ENCODE measurements around the gene LRGUK. TPM values are rescaled to one million over a fixed set of nuclear protein-coding genes. Genes with fewer than 3 reads are reported as not detected.

LRGUK gene
- total RNA-seq, 1 experiment from 2014 or later: 1.9 TPM

DNA sequence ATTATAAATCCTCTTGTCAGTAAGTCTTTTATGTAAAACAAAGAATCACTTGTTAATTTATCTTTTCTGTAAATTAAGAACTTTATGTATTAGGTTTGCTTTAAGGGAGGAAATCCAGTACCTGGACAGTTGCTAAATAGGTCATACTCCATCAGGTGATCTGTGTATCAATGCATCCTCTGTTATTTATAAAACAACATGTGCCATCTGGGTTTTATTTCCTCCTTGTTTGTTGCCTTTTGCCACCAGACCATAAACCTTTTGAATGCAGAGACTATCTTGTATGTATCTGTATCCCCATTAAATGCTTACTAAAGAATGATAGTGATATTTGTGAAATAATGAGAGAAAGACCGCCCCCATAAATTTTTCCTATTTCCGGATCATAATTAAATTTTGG, 119.6 kb downstream of the LRGUK start:
- Histone ChIP-seq H3K4me1 (ENCODE audit: low read length) (no peaks in the 10 kb centered on the region), H3K9ac (ENCODE audit: low read length) (no peak overlapping the region), H3K9me3 (ENCODE audit: low read length) (no peaks in the 10 kb centered on the region), H4K20me1 (ENCODE audit: insufficient read depth, low read depth, low read length) (no peaks in the 10 kb centered on the region), H2AFZ (ENCODE audit: low read length) (no peak overlapping the region), H3K4me3 (ENCODE audit: low read length) (no peak overlapping the region), H3K36me3 (ENCODE audit: insufficient read depth, low read length) (no peaks in the 10 kb centered on the region), H3K4me2 (ENCODE audit: low read depth, low read length, poor library complexity, severe bottlenecking) (no peak overlapping the region), H3K27me3 (ENCODE audit: low read length) (no peaks in the 10 kb centered on the region), H3K9me2 (replicated peaks; ENCODE audit: insufficient read depth, low read length) (no peaks in the 10 kb centered on the region), H3K79me2 (ENCODE audit: low read length) (no peaks in the 10 kb centered on the region), H3K27ac (ENCODE audit: low read length) (no peak overlapping the region)
- no peak for DNase-seq

DNA sequence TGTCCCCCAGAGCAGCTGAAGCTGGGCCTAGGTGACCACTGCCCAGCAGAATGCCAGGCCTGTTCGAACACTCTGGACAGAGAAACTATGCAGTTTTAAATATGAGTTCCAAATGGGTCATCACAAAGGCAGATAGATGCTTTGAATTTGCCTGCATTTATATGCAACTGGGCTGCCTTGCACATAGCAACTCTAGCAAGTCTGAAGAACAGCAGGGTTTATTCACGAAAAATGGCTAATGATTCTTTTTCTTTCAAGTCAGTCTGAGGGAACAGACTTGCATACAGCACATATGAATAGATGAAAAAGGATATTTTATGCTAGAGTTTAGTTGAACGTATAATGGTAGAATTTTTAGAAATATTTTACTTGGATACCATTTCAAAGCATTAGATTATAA, 121.1 kb downstream of the LRGUK start:
- Histone ChIP-seq H3K9me3 (ENCODE audit: low read length) (no peaks in the 10 kb centered on the region), H3K27ac (ENCODE audit: low read length) (no peak overlapping the region), H3K36me3 (ENCODE audit: insufficient read depth, low read length) (no peaks in the 10 kb centered on the region), H3K4me1 (ENCODE audit: low read length) (no peaks in the 10 kb centered on the region), H2AFZ (ENCODE audit: low read length) (no peak overlapping the region), H3K27me3 (ENCODE audit: low read length) (no peaks in the 10 kb centered on the region), H3K9ac (ENCODE audit: low read length) (no peak overlapping the region), H3K4me3 (ENCODE audit: low read length) (no peak overlapping the region), H4K20me1 (ENCODE audit: insufficient read depth, low read depth, low read length) (no peaks in the 10 kb centered on the region), H3K4me2 (ENCODE audit: low read depth, low read length, poor library complexity, severe bottlenecking) (no peak overlapping the region), H3K79me2 (ENCODE audit: low read length) (no peaks in the 10 kb centered on the region), H3K9me2 (replicated peaks; ENCODE audit: insufficient read depth, low read length) (no peaks in the 10 kb centered on the region)
- DNase-seq: no peak

DNA sequence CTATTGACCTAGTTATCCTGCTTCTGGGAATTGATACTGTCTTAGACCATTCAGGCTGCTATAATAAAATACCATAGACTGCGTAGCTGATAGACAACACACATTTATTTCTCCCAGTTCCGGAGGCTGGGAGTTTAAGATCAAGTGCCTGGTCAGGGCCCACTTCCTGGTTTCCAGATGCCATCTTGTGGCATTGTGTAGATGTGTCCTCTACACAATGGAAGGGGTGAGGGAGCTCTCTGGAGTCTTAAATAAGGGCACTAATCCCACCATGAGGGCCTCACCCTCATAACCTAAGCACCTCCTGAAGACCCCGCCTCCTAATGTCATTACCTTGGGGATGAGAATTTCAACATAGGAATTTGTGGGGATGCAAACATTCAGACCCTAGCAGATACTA, 127.2 kb downstream of the LRGUK start:
- H3K79me2 ChIP-seq (ENCODE audit: low read length): no peaks in the 10 kb centered on the region
- no peak overlapping the region for H3K4me2 ChIP-seq (ENCODE audit: low read depth, low read length, poor library complexity, severe bottlenecking)
- no peak for DNase-seq
- no peaks in the 10 kb centered on the region for H3K4me1 ChIP-seq (ENCODE audit: low read length)
- H3K9me3 ChIP-seq (ENCODE audit: low read length): no peaks in the 10 kb centered on the region
- no peak overlapping the region for H3K9ac ChIP-seq (ENCODE audit: low read length)
- no peak overlapping the region for H3K27ac ChIP-seq (ENCODE audit: low read length)
- H3K27me3 ChIP-seq (ENCODE audit: low read length): no peaks in the 10 kb centered on the region
- H2AFZ ChIP-seq (ENCODE audit: low read length): no peak overlapping the region
- H3K36me3 ChIP-seq (ENCODE audit: insufficient read depth, low read length): no peaks in the 10 kb centered on the region
- H3K9me2 ChIP-seq (replicated peaks; ENCODE audit: insufficient read depth, low read length): no peaks in the 10 kb centered on the region
- H4K20me1 ChIP-seq (ENCODE audit: insufficient read depth, low read depth, low read length): no peaks in the 10 kb centered on the region
- H3K4me3 ChIP-seq (ENCODE audit: low read length): no peak overlapping the region

DNA sequence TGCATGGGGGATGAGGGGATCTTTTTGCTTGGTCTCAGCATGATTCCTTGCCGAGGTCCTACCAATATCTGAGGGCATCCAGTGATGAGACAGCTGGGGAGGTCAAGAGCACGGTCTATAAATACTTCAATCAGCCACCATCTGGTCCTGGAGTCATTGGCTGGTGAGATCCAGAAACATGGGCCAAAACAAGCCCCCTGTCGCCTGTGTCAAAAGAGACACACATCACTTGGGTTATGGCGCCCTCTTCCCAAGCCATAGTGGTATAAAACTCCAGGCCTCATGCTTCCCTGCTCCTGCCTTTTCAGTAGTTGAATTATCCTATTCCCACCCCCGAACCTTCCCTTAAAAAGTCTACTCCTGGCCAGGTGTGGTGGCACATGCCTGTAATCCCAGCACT, 128.7 kb downstream of the LRGUK start:
- Histone ChIP-seq H3K9ac (ENCODE audit: low read length) (no peak overlapping the region), H2AFZ (ENCODE audit: low read length) (no peak overlapping the region), H3K9me3 (ENCODE audit: low read length) (no peaks in the 10 kb centered on the region)

DNA sequence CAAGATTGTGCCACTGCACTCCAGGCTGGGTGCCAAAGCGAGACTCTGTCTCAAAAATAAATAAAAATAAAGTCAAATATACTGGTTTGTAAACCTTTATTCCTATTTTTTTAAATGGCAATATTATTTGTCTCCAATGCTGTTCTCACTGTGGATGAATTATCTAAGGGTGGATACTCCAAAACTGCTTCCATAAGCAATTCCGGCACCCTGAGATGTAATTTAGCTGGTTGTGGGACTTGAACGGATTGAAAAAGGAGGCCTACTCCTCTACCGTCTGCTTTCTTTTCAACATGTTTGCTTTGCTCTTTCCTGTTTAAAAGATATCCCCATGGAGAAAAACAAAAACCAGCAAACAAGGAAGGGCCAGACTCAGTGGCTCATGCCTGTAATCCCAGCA, 135.2 kb downstream of the LRGUK start:
- Histone ChIP-seq H3K9me3 (ENCODE audit: low read length) (no peaks in the 10 kb centered on the region), H3K27me3 (ENCODE audit: low read length) (no peaks in the 10 kb centered on the region), H3K9me2 (replicated peaks; ENCODE audit: insufficient read depth, low read length) (no peaks in the 10 kb centered on the region), H3K27ac (ENCODE audit: low read length) (no peak overlapping the region), H2AFZ (ENCODE audit: low read length) (no peak overlapping the region), H3K4me3 (ENCODE audit: low read length) (no peak overlapping the region), H3K36me3 (ENCODE audit: insufficient read depth, low read length) (no peaks in the 10 kb centered on the region), H3K79me2 (ENCODE audit: low read length) (no peaks in the 10 kb centered on the region), H4K20me1 (ENCODE audit: insufficient read depth, low read depth, low read length) (no peaks in the 10 kb centered on the region), H3K9ac (ENCODE audit: low read length) (no peak overlapping the region), H3K4me1 (ENCODE audit: low read length) (no peaks in the 10 kb centered on the region), H3K4me2 (ENCODE audit: low read depth, low read length, poor library complexity, severe bottlenecking) (no peak overlapping the region)
- no peak for DNase-seq

More for the DNA sequence above, 128.7 kb downstream of the LRGUK start:
- Histone ChIP-seq H3K9me2 (replicated peaks; ENCODE audit: insufficient read depth, low read length) (no peaks in the 10 kb centered on the region), H3K79me2 (ENCODE audit: low read length) (no peaks in the 10 kb centered on the region), H3K4me1 (ENCODE audit: low read length) (no peaks in the 10 kb centered on the region), H4K20me1 (ENCODE audit: insufficient read depth, low read depth, low read length) (no peaks in the 10 kb centered on the region), H3K36me3 (ENCODE audit: insufficient read depth, low read length) (no peaks in the 10 kb centered on the region), H3K4me3 (ENCODE audit: low read length) (no peak overlapping the region), H3K4me2 (ENCODE audit: low read depth, low read length, poor library complexity, severe bottlenecking) (no peak overlapping the region), H3K27me3 (ENCODE audit: low read length) (no peaks in the 10 kb centered on the region), H3K27ac (ENCODE audit: low read length) (no peak overlapping the region)
- DNase-seq: no peak

DNA sequence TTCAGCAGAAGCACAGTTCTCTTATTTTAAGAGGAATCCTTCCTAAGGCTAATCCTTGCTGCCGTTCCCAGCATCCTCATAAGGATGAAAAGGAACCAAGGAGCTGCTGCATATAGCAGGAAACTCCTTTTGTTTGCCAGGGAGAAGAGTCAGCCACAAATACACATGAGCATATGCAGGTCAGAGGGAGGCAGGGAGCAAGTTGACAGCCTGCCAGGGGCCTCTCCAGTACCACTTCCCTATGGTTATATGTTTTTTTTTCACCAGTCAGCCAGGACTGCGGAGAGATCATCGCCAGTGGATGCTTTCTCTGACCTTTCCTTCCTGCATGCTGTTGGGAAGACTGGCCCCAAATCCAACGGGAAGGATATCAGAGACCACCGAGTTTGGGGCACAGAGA, 149.8 kb downstream of the LRGUK start:
- Histone ChIP-seq H3K4me3 (ENCODE audit: low read length) (no peak overlapping the region), H3K4me2 (ENCODE audit: low read depth, low read length, poor library complexity, severe bottlenecking) (no peak overlapping the region), H3K4me1 (ENCODE audit: low read length) (no peaks in the 10 kb centered on the region), H4K20me1 (ENCODE audit: insufficient read depth, low read depth, low read length) (no peaks in the 10 kb centered on the region), H2AFZ (ENCODE audit: low read length) (no peak overlapping the region), H3K9me3 (ENCODE audit: low read length) (no peaks in the 10 kb centered on the region), H3K27ac (ENCODE audit: low read length) (no peak overlapping the region), H3K36me3 (ENCODE audit: insufficient read depth, low read length) (no peaks in the 10 kb centered on the region), H3K27me3 (ENCODE audit: low read length) (no peaks in the 10 kb centered on the region), H3K79me2 (ENCODE audit: low read length) (no peaks in the 10 kb centered on the region), H3K9ac (ENCODE audit: low read length) (no peak overlapping the region), H3K9me2 (replicated peaks; ENCODE audit: insufficient read depth, low read length) (no peaks in the 10 kb centered on the region)
- DNase-seq: no peak

DNA sequence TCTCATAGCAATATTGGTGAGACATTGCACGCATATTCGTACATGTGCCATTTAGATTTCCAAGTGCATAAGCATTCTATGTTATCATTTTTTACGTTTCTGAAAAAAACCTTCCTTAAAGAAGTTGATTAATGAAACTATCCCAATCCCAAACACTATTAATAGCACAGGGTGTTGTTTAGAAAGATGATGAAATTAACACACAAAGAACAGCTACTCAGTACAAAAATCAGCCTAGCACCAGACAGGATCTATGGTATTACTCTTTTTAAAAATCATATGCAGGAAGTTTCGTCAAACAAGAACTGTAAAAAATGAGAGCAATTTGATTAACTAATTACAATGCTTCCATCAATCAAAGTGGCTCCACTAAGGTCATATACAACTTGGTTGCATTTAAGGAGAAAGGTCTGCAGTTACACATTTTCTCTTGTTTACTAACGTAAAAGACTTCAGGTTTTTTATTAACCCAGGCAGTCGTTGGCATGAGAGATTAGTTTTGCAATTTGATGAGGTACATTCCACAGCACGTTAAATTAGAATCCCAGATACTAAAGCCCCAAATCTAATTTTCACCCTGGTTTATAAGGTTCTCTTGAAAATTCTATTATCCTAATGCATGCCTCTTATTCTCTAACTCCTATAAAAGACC, 151.5 kb downstream of the LRGUK start:
- Histone ChIP-seq H3K79me2 (ENCODE audit: low read length) (no peaks in the 10 kb centered on the region), H3K27me3 (ENCODE audit: low read length) (no peaks in the 10 kb centered on the region), H3K9me2 (replicated peaks; ENCODE audit: insufficient read depth, low read length) (no peaks in the 10 kb centered on the region), H3K9me3 (ENCODE audit: low read length) (no peaks in the 10 kb centered on the region), H4K20me1 (ENCODE audit: insufficient read depth, low read depth, low read length) (no peaks in the 10 kb centered on the region), H3K36me3 (ENCODE audit: insufficient read depth, low read length) (no peaks in the 10 kb centered on the region), H3K4me2 (ENCODE audit: low read depth, low read length, poor library complexity, severe bottlenecking) (no peak overlapping the region), H3K4me3 (ENCODE audit: low read length) (no peak overlapping the region), H3K4me1 (ENCODE audit: low read length) (no peaks in the 10 kb centered on the region), H3K27ac (ENCODE audit: low read length) (no peak overlapping the region), H2AFZ (ENCODE audit: low read length) (no peak overlapping the region), H3K9ac (ENCODE audit: low read length) (no peak overlapping the region)
- no peak for DNase-seq

DNA sequence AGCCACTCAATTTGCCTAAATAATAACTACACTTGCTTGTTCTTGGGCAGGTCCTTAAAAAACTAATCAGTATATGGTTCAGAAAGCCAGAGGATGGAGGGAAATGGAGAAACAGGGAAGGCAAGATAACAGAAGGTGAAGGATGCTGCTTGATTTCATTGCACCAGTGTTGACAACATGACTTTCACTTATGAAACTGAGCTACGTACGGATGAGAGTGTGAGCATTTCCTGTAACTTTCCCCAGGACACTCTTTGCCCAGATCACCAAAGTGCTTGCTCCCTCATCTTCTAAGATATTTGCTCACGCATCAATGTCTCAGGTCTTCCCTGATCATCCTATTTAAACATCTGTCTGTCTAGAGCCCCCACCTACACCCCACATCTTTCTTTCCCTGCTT, 152.2 kb downstream of the LRGUK start:
- H3K4me1 ChIP-seq (ENCODE audit: low read length): no peaks in the 10 kb centered on the region
- H3K27ac ChIP-seq (ENCODE audit: low read length): no peak overlapping the region
- H3K36me3 ChIP-seq (ENCODE audit: insufficient read depth, low read length): no peaks in the 10 kb centered on the region

DNA sequence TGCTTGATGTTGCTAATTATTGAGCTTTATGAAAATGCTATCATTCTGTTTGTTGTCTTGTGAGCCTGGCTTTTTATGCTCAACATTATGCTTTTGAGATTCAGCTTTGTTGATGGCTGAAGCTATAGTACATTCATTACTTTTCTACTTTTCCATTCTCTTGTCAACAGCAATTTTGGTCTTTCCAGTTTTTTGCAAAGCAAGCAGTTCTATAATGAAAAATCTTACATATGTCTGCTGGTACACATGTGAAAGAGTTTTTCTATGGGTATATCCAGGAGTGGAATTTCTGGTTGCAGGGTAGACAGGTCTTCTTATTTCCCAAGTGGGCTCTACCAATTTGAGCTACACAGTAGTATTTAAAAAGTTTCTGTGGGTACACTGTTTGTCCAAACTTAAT, 152.8 kb downstream of the LRGUK start:
- Histone ChIP-seq H3K9ac (ENCODE audit: low read length) (no peak overlapping the region), H3K36me3 (ENCODE audit: insufficient read depth, low read length) (no peaks in the 10 kb centered on the region), H3K4me1 (ENCODE audit: low read length) (no peaks in the 10 kb centered on the region), H3K9me2 (replicated peaks; ENCODE audit: insufficient read depth, low read length) (no peaks in the 10 kb centered on the region), H3K4me2 (ENCODE audit: low read depth, low read length, poor library complexity, severe bottlenecking) (no peak overlapping the region), H3K9me3 (ENCODE audit: low read length) (no peaks in the 10 kb centered on the region), H3K27me3 (ENCODE audit: low read length) (no peaks in the 10 kb centered on the region), H3K79me2 (ENCODE audit: low read length) (no peaks in the 10 kb centered on the region), H4K20me1 (ENCODE audit: insufficient read depth, low read depth, low read length) (no peaks in the 10 kb centered on the region), H3K4me3 (ENCODE audit: low read length) (no peak overlapping the region), H3K27ac (ENCODE audit: low read length) (no peak overlapping the region), H2AFZ (ENCODE audit: low read length) (no peak overlapping the region)
- DNase-seq: no peak

More for the DNA sequence above, 152.2 kb downstream of the LRGUK start:
- Histone ChIP-seq H3K27me3 (ENCODE audit: low read length) (no peaks in the 10 kb centered on the region), H4K20me1 (ENCODE audit: insufficient read depth, low read depth, low read length) (no peaks in the 10 kb centered on the region), H3K9ac (ENCODE audit: low read length) (no peak overlapping the region), H3K4me2 (ENCODE audit: low read depth, low read length, poor library complexity, severe bottlenecking) (no peak overlapping the region), H3K9me2 (replicated peaks; ENCODE audit: insufficient read depth, low read length) (no peaks in the 10 kb centered on the region), H3K79me2 (ENCODE audit: low read length) (no peaks in the 10 kb centered on the region), H2AFZ (ENCODE audit: low read length) (no peak overlapping the region), H3K9me3 (ENCODE audit: low read length) (no peaks in the 10 kb centered on the region), H3K4me3 (ENCODE audit: low read length) (no peak overlapping the region)
- no peak for DNase-seq

Data from Karpas-422 (cell line).